Liver (tissue), 9 donors: Measurements from ENCODE around the gene CLASP2. TPM values are rescaled to one million over a fixed set of nuclear protein-coding genes. Genes with fewer than 3 reads are reported as not detected.

ENCODE experiments used
- DNase-seq: peaks from one replicate; pipeline ENCODE4 v3.0.0-alpha.2; 2017; ENCODE audit warnings: low spot score
- H3K27ac ChIP-seq, 2 donors: one replicate each; pipeline ENCODE4 v1.7.0; 2013; ENCODE audit warnings: inconsistent platforms in 2 of 2, low read length in 2 of 2, control low read depth in 1 of 2, low read depth in 1 of 2, mild to moderate bottlenecking in 1 of 2
- H3K27me3 ChIP-seq, 4 donors: one replicate each; pipeline versions ENCODE4 v1.6.1 to v1.7.0; 2013; ENCODE audit warnings: low read length in 3 of 4, inconsistent platforms in 1 of 4, mild to moderate bottlenecking in 1 of 4, moderate library complexity in 1 of 4; ENCODE audit not compliant: control insufficient read depth in 4 of 4, insufficient read depth in 4 of 4
- H3K36me3 ChIP-seq, 4 donors: one replicate each; pipeline versions ENCODE4 v1.6.1 to v1.7.0; 2013; ENCODE audit warnings: low read length in 3 of 4, mild to moderate bottlenecking in 3 of 4, low read depth in 1 of 4, moderate library complexity in 1 of 4; ENCODE audit not compliant: control insufficient read depth in 4 of 4, insufficient read depth in 3 of 4
- H3K4me1 ChIP-seq, 4 donors: one replicate each; pipeline versions ENCODE4 v1.6.1 to v1.7.0; 2013; ENCODE audit warnings: low read length in 3 of 4, mild to moderate bottlenecking in 3 of 4, moderate library complexity in 1 of 4; ENCODE audit not compliant: control insufficient read depth in 4 of 4, insufficient read depth in 4 of 4
- H3K4me3 ChIP-seq, 3 donors: one replicate each; pipeline versions ENCODE4 v1.6.1 to v1.7.0; 2013; ENCODE audit warnings: low read length in 3 of 3, control low read depth in 1 of 3, low read depth in 1 of 3, mild to moderate bottlenecking in 1 of 3
- H3K9ac ChIP-seq, 2 donors: one replicate each; pipeline ENCODE4 v1.7.0; 2013; ENCODE audit warnings: low read length in 2 of 2, mild to moderate bottlenecking in 2 of 2, moderate library complexity in 2 of 2, control low read depth in 1 of 2, low read depth in 1 of 2
- H3K9me3 ChIP-seq, 4 donors: one replicate each; pipeline versions ENCODE4 v1.6.1 to v1.7.0; 2013; ENCODE audit warnings: low read length in 3 of 4; ENCODE audit not compliant: control insufficient read depth in 4 of 4
- ATF3 ChIP-seq: IDR thresholded peaks from 2 replicates; pipeline ENCODE4 v1.6.1; 2016; ENCODE audit warnings: antibody characterized with exemption
- EGR1 ChIP-seq, 2 donors: IDR thresholded peaks; 2 replicates each; pipeline ENCODE4 v1.6.1; 2016 to 2018; ENCODE audit warnings: antibody characterized with exemption in 2 of 2, low read depth in 2 of 2
- FOXA1 ChIP-seq: IDR thresholded peaks from 2 replicates; pipeline ENCODE4 v1.6.1; 2016; ENCODE audit warnings: antibody characterized with exemption
- FOXA2 ChIP-seq: IDR thresholded peaks from 2 replicates; pipeline ENCODE4 v1.6.1; 2016; ENCODE audit warnings: antibody characterized with exemption
- GABPA ChIP-seq, 2 donors: IDR thresholded peaks in 1 of 2; conservative IDR thresholded peaks in 1 of 2; 2 replicates each; pipeline ENCODE4 v1.6.1; 2016; ENCODE audit warnings: antibody characterized with exemption in 2 of 2, mild to moderate bottlenecking in 1 of 2, moderate library complexity in 1 of 2
- JUND ChIP-seq, 2 donors: IDR thresholded peaks; 2 replicates each; pipeline ENCODE4 v1.6.1; 2016; ENCODE audit warnings: antibody characterized with exemption in 2 of 2
- RXRA ChIP-seq, 2 donors: IDR thresholded peaks; 2 replicates each; pipeline ENCODE4 v1.6.1; 2017 to 2018; ENCODE audit warnings: antibody characterized with exemption in 2 of 2, mild to moderate bottlenecking in 1 of 2
- SP1 ChIP-seq: IDR thresholded peaks from 2 replicates; pipeline ENCODE4 v1.6.1; 2018; ENCODE audit warnings: antibody characterized with exemption, mild to moderate bottlenecking
- TAF1 ChIP-seq: conservative IDR thresholded peaks from 2 replicates; pipeline ENCODE4 v1.6.1; 2016; ENCODE audit warnings: antibody characterized with exemption, mild to moderate bottlenecking
- YY1 ChIP-seq: IDR thresholded peaks from 2 replicates; pipeline ENCODE4 v1.6.1; 2016; ENCODE audit warnings: antibody characterized with exemption, mild to moderate bottlenecking
- ZBTB33 ChIP-seq: IDR thresholded peaks from 2 replicates; pipeline ENCODE4 v1.6.1; 2016; ENCODE audit warnings: antibody characterized with exemption
- WGBS: extraction: QIAGEN DNeasy Blood & Tissue Kit; methylation state at CpG from one replicate; pipeline ENCODE4 v1.1.7; 2013; 5-methylcytosine and 5-hydroxymethylcytosine counted together
- polyA plus RNA-seq, 2 donors: library from polyadenylated mRNA; stranded (reverse) in 1 of 2; unstranded in 1 of 2; fragments of 200-250 nt in 1 of 2; fragments of >200 nt in 1 of 2; fragmentation: Nextera tagmentation in 1 of 2; extraction: Ambion mirVana in 1 of 2; gene quantifications; one replicate each; pipeline versions ENCODE4 v1.2.1 to v1.2.3, GENCODE V29; 2013 to 2015
- total RNA-seq, 2 donors: library from RNA; depleted of rRNA; stranded (reverse); fragments of >200 nt; gene quantifications; one replicate each; pipeline ENCODE4 v1.2.3, GENCODE V29; 2014
- TF ChIP-seq, protein P1 (sequence below): fragments of 150-350 bp; IDR thresholded peaks from 2 replicates; pipeline ENCODE4 v1.5.1; 2017; ENCODE audit warnings: improper control_type of control experiment, low read depth, low read length; ENCODE audit not compliant: missing input control
- TF ChIP-seq, protein P2 (sequence below): IDR thresholded peaks from 2 replicates; pipeline ENCODE4 v1.6.1; 2016; ENCODE audit warnings: antibody characterized with exemption
- donor health status: healthy.
- donor health status: healthy.
- donor health status: healthy.
- donor health status: healthy.
- donor health status: healthy.

Gene CLASP2
- total and polyA plus RNA-seq, 4 donors = 3.7 to 27.6 (median 17.3) TPM

- no peak overlapping the region for H3K9ac ChIP-seq
- no peak for DNase-seq
- WGBS = 92% methylated on average over 1 of the region's 1 CpG
- peaks cover 3 to 15% (median 5%) of the 10 kb centered on the region in 4 donors for H3K36me3 ChIP-seq
- no peaks in the 10 kb centered on the region for H3K27me3 ChIP-seq
- TF ChIP-seq ZBTB33 (no peak), EGR1 (IDR thresholded peaks at IDR 0.05; ENCODE audit: low read depth in 2 of 2) (no peak), YY1 (no peak), GABPA (IDR thresholded peaks at IDR 0.05 in 1 of 2, conservative IDR thresholded peaks at IDR 0.05 in 1 of 2) (no peak)
- TF ChIP-seq, protein P1, sequence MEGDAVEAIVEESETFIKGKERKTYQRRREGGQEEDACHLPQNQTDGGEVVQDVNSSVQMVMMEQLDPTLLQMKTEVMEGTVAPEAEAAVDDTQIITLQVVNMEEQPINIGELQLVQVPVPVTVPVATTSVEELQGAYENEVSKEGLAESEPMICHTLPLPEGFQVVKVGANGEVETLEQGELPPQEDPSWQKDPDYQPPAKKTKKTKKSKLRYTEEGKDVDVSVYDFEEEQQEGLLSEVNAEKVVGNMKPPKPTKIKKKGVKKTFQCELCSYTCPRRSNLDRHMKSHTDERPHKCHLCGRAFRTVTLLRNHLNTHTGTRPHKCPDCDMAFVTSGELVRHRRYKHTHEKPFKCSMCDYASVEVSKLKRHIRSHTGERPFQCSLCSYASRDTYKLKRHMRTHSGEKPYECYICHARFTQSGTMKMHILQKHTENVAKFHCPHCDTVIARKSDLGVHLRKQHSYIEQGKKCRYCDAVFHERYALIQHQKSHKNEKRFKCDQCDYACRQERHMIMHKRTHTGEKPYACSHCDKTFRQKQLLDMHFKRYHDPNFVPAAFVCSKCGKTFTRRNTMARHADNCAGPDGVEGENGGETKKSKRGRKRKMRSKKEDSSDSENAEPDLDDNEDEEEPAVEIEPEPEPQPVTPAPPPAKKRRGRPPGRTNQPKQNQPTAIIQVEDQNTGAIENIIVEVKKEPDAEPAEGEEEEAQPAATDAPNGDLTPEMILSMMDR = no peak
- H3K4me1 ChIP-seq = peaks cover 5 to 11% (median 10%) of the 10 kb centered on the region in 4 donors
- H3K4me3 ChIP-seq = no peak overlapping the region
- H3K27ac ChIP-seq = no peak overlapping the region
- H3K9me3 ChIP-seq = no peaks in the 10 kb centered on the region
These were observed 125.1 kb downstream of the CLASP2 start for GRCh38 chr3:33592999-33593398.

GRCh38 chr3:33590541-33590940, 127.5 kb downstream of the CLASP2 start:
- Histone ChIP-seq H3K4me3 (no peak overlapping the region), H3K36me3 (peaks cover 4 to 15% (median 7%) of the 10 kb centered on the region in 4 donors), H3K9ac (no peak overlapping the region), H3K27me3 (no peaks in the 10 kb centered on the region), H3K4me1 (no peaks in the 10 kb centered on the region), H3K9me3 (no peaks in the 10 kb centered on the region), H3K27ac (no peak overlapping the region)
- DNase-seq = no peak
- WGBS = 95% methylated on average over 2 of the region's 2 CpGs
- no peak for TF ChIP-seq RXRA (IDR thresholded peaks at IDR 0.05)
- TF ChIP-seq, protein P2, sequence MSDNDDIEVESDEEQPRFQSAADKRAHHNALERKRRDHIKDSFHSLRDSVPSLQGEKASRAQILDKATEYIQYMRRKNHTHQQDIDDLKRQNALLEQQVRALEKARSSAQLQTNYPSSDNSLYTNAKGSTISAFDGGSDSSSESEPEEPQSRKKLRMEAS = no peak
- no peak for TF ChIP-seq ATF3
- TF ChIP-seq YY1 = no peak
- no peak for TF ChIP-seq JUND (IDR thresholded peaks at IDR 0.05)
- TF ChIP-seq ZBTB33 = no peak
- TF ChIP-seq FOXA2 = no peak
- no peak for TF ChIP-seq SP1
- TF ChIP-seq GABPA (IDR thresholded peaks at IDR 0.05 in 1 of 2, conservative IDR thresholded peaks at IDR 0.05 in 1 of 2) = no peak
- TF ChIP-seq TAF1 = no peak
- no peak for TF ChIP-seq FOXA1
- TF ChIP-seq, protein P1 = no peak
